H9 (cell line): Measurements from ENCODE around the gene CPXM2. TPM values are rescaled to one million over a fixed set of nuclear protein-coding genes. Genes with fewer than 3 reads are reported as not detected.

Experiments used
- DNase-seq: peaks from one replicate; pipeline ENCODE4 v3.0.0-alpha.2; 2017
- H2AFZ ChIP-seq: one replicate; pipeline ENCODE4 v1.6.1; 2013; ENCODE audit warnings: mild to moderate bottlenecking, low read length, control low read depth, moderate library complexity
- H2AK5ac ChIP-seq: 2 replicates; pipeline ENCODE4 v1.6.1; 2013; ENCODE audit warnings: low read length, control low read depth, mixed read lengths; ENCODE audit not compliant: insufficient read length
- H2BK120ac ChIP-seq: one replicate; pipeline ENCODE4 v1.6.1; 2013; ENCODE audit warnings: low read depth, mild to moderate bottlenecking, low read length, control low read depth, inconsistent platforms; ENCODE audit not compliant: poor library complexity, severe bottlenecking
- H2BK12ac ChIP-seq: 2 replicates; pipeline ENCODE4 v1.6.1; 2013; ENCODE audit warnings: low read length, control low read depth, mixed read lengths, low read depth; ENCODE audit not compliant: insufficient read length
- H2BK15ac ChIP-seq: 2 replicates; pipeline ENCODE4 v1.6.1; 2013; ENCODE audit warnings: low read depth, low read length, control low read depth
- H2BK20ac ChIP-seq: one replicate; pipeline ENCODE4 v1.6.1; 2013; ENCODE audit warnings: low read depth, mild to moderate bottlenecking, low read length, control low read depth, inconsistent platforms; ENCODE audit not compliant: poor library complexity, severe bottlenecking
- H2BK5ac ChIP-seq: 2 replicates; pipeline ENCODE4 v1.6.1; 2013; ENCODE audit warnings: low read length, control low read depth, mixed read lengths; ENCODE audit not compliant: insufficient read length
- H3K14ac ChIP-seq: 2 replicates; pipeline ENCODE4 v1.6.1; 2013; ENCODE audit warnings: low read length, control low read depth; ENCODE audit not compliant: insufficient read depth
- H3K18ac ChIP-seq: 2 replicates; pipeline ENCODE4 v1.6.1; 2013; ENCODE audit warnings: low read depth, mild to moderate bottlenecking, mixed read lengths, low read length, control low read depth; ENCODE audit not compliant: insufficient read length
- H3K23ac ChIP-seq: 2 replicates; pipeline ENCODE4 v1.6.1; 2013; ENCODE audit warnings: low read length, control low read depth, mixed read lengths, low read depth; ENCODE audit not compliant: insufficient read length
- H3K23me2 ChIP-seq: 2 replicates; pipeline ENCODE4 v1.6.1; 2013; ENCODE audit warnings: low read depth, mild to moderate bottlenecking, mixed read lengths, low read length, control low read depth; ENCODE audit not compliant: insufficient read length, poor library complexity, severe bottlenecking
- H3K27ac ChIP-seq: 2 replicates; pipeline ENCODE4 v1.5.1; 2013; ENCODE audit warnings: low read length, control low read depth, mixed read lengths, low read depth; ENCODE audit not compliant: insufficient read length
- H3K27me3 ChIP-seq: 2 replicates; pipeline ENCODE4 v1.6.1; 2013; ENCODE audit warnings: low read length, control low read depth, inconsistent platforms; ENCODE audit not compliant: insufficient read depth
- H3K4ac ChIP-seq: 2 replicates; pipeline ENCODE4 v1.6.1; 2013; ENCODE audit warnings: low read depth, mild to moderate bottlenecking, control low read depth, inconsistent platforms, low read length, moderate library complexity
- H3K4me1 ChIP-seq: 2 replicates; pipeline ENCODE4 v1.6.1; 2013; ENCODE audit warnings: low read length, control low read depth, inconsistent platforms; ENCODE audit not compliant: insufficient read depth
- H3K4me2 ChIP-seq: 2 replicates; pipeline ENCODE4 v1.6.1; 2013; ENCODE audit warnings: low read length, control low read depth, mixed read lengths; ENCODE audit not compliant: insufficient read length, insufficient read depth
- H3K56ac ChIP-seq: 2 replicates; pipeline ENCODE4 v1.6.1; 2013; ENCODE audit warnings: low read depth, mild to moderate bottlenecking, mixed read lengths, low read length, control low read depth; ENCODE audit not compliant: insufficient read length
- H3K79me1 ChIP-seq: 2 replicates; pipeline ENCODE4 v1.6.1; 2013; ENCODE audit warnings: low read depth, mild to moderate bottlenecking, moderate library complexity, low read length, control low read depth, inconsistent platforms; ENCODE audit not compliant: insufficient read depth, poor library complexity, severe bottlenecking
- H3K79me2 ChIP-seq: 2 replicates; pipeline ENCODE4 v1.6.1; 2013; ENCODE audit warnings: low read length, control low read depth, inconsistent platforms; ENCODE audit not compliant: insufficient read depth
- H3K9ac ChIP-seq: 2 replicates; pipeline ENCODE4 v1.6.1; 2013; ENCODE audit warnings: low read length, control low read depth, mixed read lengths; ENCODE audit not compliant: insufficient read length; ENCODE audit errors: extremely low read depth
- H3K9me3 ChIP-seq: one replicate; pipeline ENCODE4 v1.6.1; 2013; ENCODE audit warnings: low read depth, low read length, inconsistent platforms; ENCODE audit not compliant: control insufficient read depth
- H3T11ph ChIP-seq: one replicate; pipeline ENCODE4 v1.6.1; 2013; ENCODE audit warnings: mild to moderate bottlenecking, low read length, control low read depth, inconsistent platforms
- H4K20me1 ChIP-seq: one replicate; pipeline ENCODE4 v1.6.1; 2013; ENCODE audit not compliant: control insufficient read depth, insufficient read length, insufficient read depth
- H4K5ac ChIP-seq: 2 replicates; pipeline ENCODE4 v1.6.1; 2013; ENCODE audit warnings: low read depth, mild to moderate bottlenecking, mixed read lengths, low read length, control low read depth; ENCODE audit not compliant: insufficient read length
- H4K8ac ChIP-seq: replicated peaks from 2 replicates; pipeline ENCODE4 v1.6.1; 2013; ENCODE audit warnings: low read length, control low read depth, mixed read lengths, low read depth; ENCODE audit not compliant: insufficient read length
- H4K91ac ChIP-seq: 2 replicates; pipeline ENCODE4 v1.6.1; 2013; ENCODE audit warnings: low read depth, mild to moderate bottlenecking, moderate library complexity, mixed read lengths, low read length, control low read depth; ENCODE audit not compliant: insufficient read length
- H3K27ac Mint-ChIP-seq, 3 experiments: 2 replicates in 2 of 3; 3 replicates in 1 of 3; pipeline ENCODE4 v1.8.0; 2020 to 2021; ENCODE audit warnings: mixed read lengths in 3 of 3, mild to moderate bottlenecking in 1 of 3, moderate library complexity in 1 of 3
- H3K27me3 Mint-ChIP-seq: 2 replicates; pipeline ENCODE4 v1.8.0; 2021; ENCODE audit warnings: low read depth, mild to moderate bottlenecking, moderate library complexity, mixed read lengths
- H3K36me3 Mint-ChIP-seq, 3 experiments: 2 replicates in 2 of 3; 3 replicates in 1 of 3; pipeline ENCODE4 v1.8.0; 2020 to 2021; ENCODE audit warnings: low read depth in 3 of 3, mixed read lengths in 3 of 3; ENCODE audit not compliant: insufficient read depth in 1 of 3
- H3K4me1 Mint-ChIP-seq, 2 experiments: 2 replicates each; pipeline ENCODE4 v1.8.0; 2020; ENCODE audit warnings: mixed read lengths in 2 of 2
- H3K4me3 Mint-ChIP-seq, 2 experiments: 2 replicates in 1 of 2; 3 replicates in 1 of 2; pipeline ENCODE4 v1.8.0; 2020 to 2021; ENCODE audit warnings: mild to moderate bottlenecking in 2 of 2, mixed read lengths in 2 of 2, moderate library complexity in 1 of 2
- H3K9me3 Mint-ChIP-seq, 2 experiments: 2 replicates in 1 of 2; 3 replicates in 1 of 2; pipeline ENCODE4 v1.8.0; 2020; ENCODE audit warnings: mild to moderate bottlenecking in 2 of 2, mixed read lengths in 2 of 2, moderate library complexity in 1 of 2
- WGBS: extraction: QIAGEN DNeasy Blood & Tissue Kit; methylation state at CpG from one replicate; pipeline ENCODE4 v1.1.7; 2013; ENCODE audit warnings: missing lambda C conversion rate, low lambda C conversion rate, mixed read lengths; ENCODE audit not compliant: insufficient read length; ENCODE audit errors: extremely low coverage; 5-methylcytosine and 5-hydroxymethylcytosine counted together
- total RNA-seq: library from RNA; stranded (reverse); gene quantifications from 2 replicates; pipeline ENCODE4 v1.2.1, GENCODE V29; 2021
- TF ChIP-seq, protein P1 (sequence below): fragments of 200-600 bp; sonication (generic); conservative IDR thresholded peaks from 3 replicates; pipeline ENCODE4 v1.8.0; 2021; ENCODE audit warnings: antibody characterized with exemption, mild to moderate bottlenecking

CPXM2 gene
- total RNA-seq, 1 experiment from 2014 or later: 1.7 TPM

DNA sequence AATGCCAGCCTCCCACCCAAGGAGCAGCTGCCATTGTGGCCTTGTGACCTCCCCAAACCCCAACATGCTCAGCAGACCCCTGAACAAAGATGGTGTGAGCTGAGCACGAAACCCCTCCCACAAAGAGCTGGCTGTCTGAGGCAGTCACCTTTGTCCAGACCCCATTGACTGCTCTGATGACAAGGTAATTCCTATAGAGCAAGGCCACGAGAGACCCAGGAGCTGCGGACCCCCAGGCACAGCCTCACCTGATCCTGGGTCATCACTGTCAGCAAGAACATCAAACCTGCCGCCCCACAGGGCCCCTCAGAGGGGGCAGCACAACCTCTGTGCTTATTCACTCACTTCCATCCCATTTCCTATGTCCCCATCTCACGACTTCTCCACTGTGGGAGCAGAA lies 102.6 kb downstream of the CPXM2 start:
- H4K20me1 ChIP-seq: no peaks in the 10 kb centered on the region
- no peak overlapping the region for H4K5ac ChIP-seq
- no peak overlapping the region for H3K56ac ChIP-seq
- H3K23me2 ChIP-seq: no peaks in the 10 kb centered on the region
- no peak overlapping the region for H2BK20ac ChIP-seq
- peaks cover 6% of the 10 kb centered on the region for H3K9me3 ChIP-seq
- H3K4me2 ChIP-seq: no peak overlapping the region
- H2BK15ac ChIP-seq: no peak overlapping the region
- H3K27me3 Mint-ChIP-seq: peaks cover 60% of the 10 kb centered on the region
- H3K4ac ChIP-seq: no peak overlapping the region
- peak overlapping the region in 1 of 3 experiments; percentile 91; a peak in 1 of 7 replicates for H3K27ac Mint-ChIP-seq
- no peak overlapping the region for H3T11ph ChIP-seq
- H2BK120ac ChIP-seq: no peak overlapping the region
- no peak overlapping the region for H2BK12ac ChIP-seq
- H4K91ac ChIP-seq: no peak overlapping the region
- WGBS: no CpG with 5 or more reads among the region's 5 CpGs
- H2AK5ac ChIP-seq: no peak overlapping the region
- no peak overlapping the region for H3K9ac ChIP-seq
- H3K36me3 Mint-ChIP-seq: peaks cover 10 to 23% (median 14%) of the 10 kb centered on the region in 3 experiments
- H3K4me1 Mint-ChIP-seq: peaks cover 15 to 20% of the 10 kb centered on the region in 2 experiments
- TF ChIP-seq, protein P1, sequence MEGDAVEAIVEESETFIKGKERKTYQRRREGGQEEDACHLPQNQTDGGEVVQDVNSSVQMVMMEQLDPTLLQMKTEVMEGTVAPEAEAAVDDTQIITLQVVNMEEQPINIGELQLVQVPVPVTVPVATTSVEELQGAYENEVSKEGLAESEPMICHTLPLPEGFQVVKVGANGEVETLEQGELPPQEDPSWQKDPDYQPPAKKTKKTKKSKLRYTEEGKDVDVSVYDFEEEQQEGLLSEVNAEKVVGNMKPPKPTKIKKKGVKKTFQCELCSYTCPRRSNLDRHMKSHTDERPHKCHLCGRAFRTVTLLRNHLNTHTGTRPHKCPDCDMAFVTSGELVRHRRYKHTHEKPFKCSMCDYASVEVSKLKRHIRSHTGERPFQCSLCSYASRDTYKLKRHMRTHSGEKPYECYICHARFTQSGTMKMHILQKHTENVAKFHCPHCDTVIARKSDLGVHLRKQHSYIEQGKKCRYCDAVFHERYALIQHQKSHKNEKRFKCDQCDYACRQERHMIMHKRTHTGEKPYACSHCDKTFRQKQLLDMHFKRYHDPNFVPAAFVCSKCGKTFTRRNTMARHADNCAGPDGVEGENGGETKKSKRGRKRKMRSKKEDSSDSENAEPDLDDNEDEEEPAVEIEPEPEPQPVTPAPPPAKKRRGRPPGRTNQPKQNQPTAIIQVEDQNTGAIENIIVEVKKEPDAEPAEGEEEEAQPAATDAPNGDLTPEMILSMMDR: no peak
- no peak overlapping the region for H3K4me3 Mint-ChIP-seq
- H3K27ac ChIP-seq: no peak overlapping the region
- no peak overlapping the region for H3K23ac ChIP-seq
- DNase-seq: no peak
- no peaks in the 10 kb centered on the region for H3K79me2 ChIP-seq
- H3K9me3 Mint-ChIP-seq: peaks cover 17 to 21% of the 10 kb centered on the region in 2 experiments
- no peaks in the 10 kb centered on the region for H3K4me1 ChIP-seq
- no peak overlapping the region for H2BK5ac ChIP-seq
- H2AFZ ChIP-seq: no peak overlapping the region
- no peaks in the 10 kb centered on the region for H3K27me3 ChIP-seq
- no peaks in the 10 kb centered on the region for H3K79me1 ChIP-seq
- no peak overlapping the region for H4K8ac ChIP-seq
- no peak overlapping the region for H3K14ac ChIP-seq
- H3K18ac ChIP-seq: no peak overlapping the region
